HepG2 (cell line): Measurements from ENCODE around the gene FAM118A. TPM values are rescaled to one million over a fixed set of nuclear protein-coding genes. Genes with fewer than 3 reads are reported as not detected.

ENCODE experiments used
- CBX1 ChIP-seq: IDR thresholded peaks from one replicate; pipeline ENCODE4 v1.6.1; 2016; ENCODE audit warnings: antibody characterized with exemption, low read depth
- ISL2 ChIP-seq: sonication (generic); formaldehyde crosslinking; IDR thresholded peaks from 2 replicates; pipeline ENCODE4 v1.5.0; 2020; ENCODE audit warnings: missing genetic modification reagents
- MAFK ChIP-seq, 2 experiments: IDR thresholded peaks in 1 of 2; conservative IDR thresholded peaks in 1 of 2; 2 replicates each; pipeline ENCODE4 v1.6.1; 2011; ENCODE audit warnings: improper control_type of control experiment in 2 of 2, low read length in 2 of 2
- MED8 ChIP-seq: sonication (generic); formaldehyde crosslinking; IDR thresholded peaks from 2 replicates; pipeline ENCODE4 v1.8.1; 2023; ENCODE audit warnings: mild to moderate bottlenecking, missing genetic modification reagents; ENCODE audit not compliant: insufficient replicate concordance
- RAD21 ChIP-seq: fragments of 450-650 bp; formaldehyde crosslinking; IDR thresholded peaks from 2 replicates; pipeline ENCODE4 v1.5.0; 2020; ENCODE audit warnings: mild to moderate bottlenecking
- RFXANK ChIP-seq: IDR thresholded peaks from 2 replicates; pipeline ENCODE4 v1.6.1; 2016
- ZFP36L1 ChIP-seq: sonication (generic); formaldehyde crosslinking; IDR thresholded peaks from 2 replicates; pipeline ENCODE4 v1.8.0; 2022; ENCODE audit warnings: mild to moderate bottlenecking, missing genetic modification reagents, moderate library complexity
- ZFP91 ChIP-seq: sonication (generic); formaldehyde crosslinking; IDR thresholded peaks from 2 replicates; pipeline ENCODE4 v1.9.0; 2022; ENCODE audit warnings: missing genetic modification reagents, mild to moderate bottlenecking, borderline replicate concordance
- ZNF20 ChIP-seq: sonication (generic); formaldehyde crosslinking; IDR thresholded peaks from 2 replicates; pipeline ENCODE4 v1.4.0; 2020; ENCODE audit warnings: mild to moderate bottlenecking, moderate library complexity, missing genetic modification reagents
- ZNF570 ChIP-seq: sonication (generic); formaldehyde crosslinking; IDR thresholded peaks from 2 replicates; pipeline ENCODE4 v1.4.0; 2020; ENCODE audit warnings: mild to moderate bottlenecking, missing genetic modification reagents, borderline replicate concordance
- ZNF589 ChIP-seq: sonication (generic); formaldehyde crosslinking; conservative IDR thresholded peaks from 2 replicates; pipeline ENCODE4 v1.8.0; 2022; ENCODE audit warnings: mild to moderate bottlenecking, moderate library complexity, missing genetic modification reagents
- ZNF598 ChIP-seq: sonication (generic); formaldehyde crosslinking; IDR thresholded peaks from 2 replicates; pipeline ENCODE4 v1.5.1; 2020; ENCODE audit warnings: mild to moderate bottlenecking, missing genetic modification reagents, borderline replicate concordance
- ZNF781 ChIP-seq: sonication (generic); formaldehyde crosslinking; IDR thresholded peaks from 2 replicates; pipeline ENCODE4 v1.5.1; 2020; ENCODE audit warnings: borderline replicate concordance, mild to moderate bottlenecking, missing genetic modification reagents; ENCODE audit errors: not compliant biosample characterization
- ZNF816 ChIP-seq: sonication (generic); formaldehyde crosslinking; IDR thresholded peaks from 2 replicates; pipeline ENCODE4 v1.8.0; 2022; ENCODE audit warnings: missing genetic modification reagents, mild to moderate bottlenecking, borderline replicate concordance
- polyA plus RNA-seq, 8 experiments: library from polyadenylated mRNA; depleted of rRNA in 3 of 8; stranded (reverse) in 7 of 8; unstranded in 1 of 8; fragments of >200 nt; fragmentation: Illumina TruSeq in 4 of 8; extraction: Trizol in 4 of 8; gene quantifications; 2 replicates each; pipeline versions ENCODE4 v1.2.1 to v1.2.3, GENCODE V29; 2011 to 2016; ENCODE audit warnings: low read depth in 4 of 8, missing spikeins in 1 of 8, mixed read lengths in 1 of 8; ENCODE audit not compliant: insufficient read depth in 1 of 8
- total RNA-seq, 5 experiments: library from RNA; depleted of rRNA; stranded (reverse); fragments of >200 nt; fragmentation: Illumina TruSeq; extraction: Trizol; gene quantifications; 2 replicates each; pipeline ENCODE4 v1.2.3, GENCODE V29; 2016; ENCODE audit warnings: low read depth in 1 of 5
- TF ChIP-seq, protein P1 (sequence below): sonication (generic); formaldehyde crosslinking; IDR thresholded peaks from 2 replicates; pipeline ENCODE4 v1.4.0; 2020; ENCODE audit warnings: missing genetic modification reagents, borderline replicate concordance
- TF ChIP-seq, protein P2 (sequence below): sonication (generic); formaldehyde crosslinking; IDR thresholded peaks from 2 replicates; pipeline ENCODE4 v1.5.0; 2020; ENCODE audit warnings: missing genetic modification reagents
- TF ChIP-seq, protein P3 (sequence below): sonication (generic); formaldehyde crosslinking; IDR thresholded peaks from 2 replicates; pipeline ENCODE4 v1.4.0; 2020; ENCODE audit warnings: missing genetic modification reagents, borderline replicate concordance
- TF ChIP-seq, protein P4 (sequence below): IDR thresholded peaks from 2 replicates; pipeline ENCODE4 v1.6.1; 2016; ENCODE audit warnings: missing biosample characterization, missing genetic modification reagents, low read depth

Gene FAM118A
- total and polyA plus RNA-seq, 2 of the 13 experiments (the other 11 are each of a cell fraction or from before 2014, with no cell fraction given): 36.7 to 48.2 TPM

GRCh38 chr22:45273452-45274075, 36.2 kb upstream of the FAM118A start (continued):
- TF ChIP-seq, protein P1, sequence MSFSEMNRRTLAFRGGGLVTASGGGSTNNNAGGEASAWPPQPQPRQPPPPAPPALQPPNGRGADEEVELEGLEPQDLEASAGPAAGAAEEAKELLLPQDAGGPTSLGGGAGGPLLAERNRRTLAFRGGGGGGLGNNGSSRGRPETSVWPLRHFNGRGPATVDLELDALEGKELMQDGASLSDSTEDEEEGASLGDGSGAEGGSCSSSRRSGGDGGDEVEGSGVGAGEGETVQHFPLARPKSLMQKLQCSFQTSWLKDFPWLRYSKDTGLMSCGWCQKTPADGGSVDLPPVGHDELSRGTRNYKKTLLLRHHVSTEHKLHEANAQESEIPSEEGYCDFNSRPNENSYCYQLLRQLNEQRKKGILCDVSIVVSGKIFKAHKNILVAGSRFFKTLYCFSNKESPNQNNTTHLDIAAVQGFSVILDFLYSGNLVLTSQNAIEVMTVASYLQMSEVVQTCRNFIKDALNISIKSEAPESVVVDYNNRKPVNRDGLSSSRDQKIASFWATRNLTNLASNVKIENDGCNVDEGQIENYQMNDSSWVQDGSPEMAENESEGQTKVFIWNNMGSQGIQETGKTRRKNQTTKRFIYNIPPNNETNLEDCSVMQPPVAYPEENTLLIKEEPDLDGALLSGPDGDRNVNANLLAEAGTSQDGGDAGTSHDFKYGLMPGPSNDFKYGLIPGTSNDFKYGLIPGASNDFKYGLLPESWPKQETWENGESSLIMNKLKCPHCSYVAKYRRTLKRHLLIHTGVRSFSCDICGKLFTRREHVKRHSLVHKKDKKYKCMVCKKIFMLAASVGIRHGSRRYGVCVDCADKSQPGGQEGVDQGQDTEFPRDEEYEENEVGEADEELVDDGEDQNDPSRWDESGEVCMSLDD (CRISPR knock-in tag): peak; percentile 94; the same call in 1 of the 2 replicates
- TF ChIP-seq ZNF589 (CRISPR knock-in tag): no peak
- TF ChIP-seq ZNF20 (CRISPR knock-in tag): no peak
- TF ChIP-seq RFXANK (CRISPR knock-in tag): no peak
- TF ChIP-seq, protein P2, sequence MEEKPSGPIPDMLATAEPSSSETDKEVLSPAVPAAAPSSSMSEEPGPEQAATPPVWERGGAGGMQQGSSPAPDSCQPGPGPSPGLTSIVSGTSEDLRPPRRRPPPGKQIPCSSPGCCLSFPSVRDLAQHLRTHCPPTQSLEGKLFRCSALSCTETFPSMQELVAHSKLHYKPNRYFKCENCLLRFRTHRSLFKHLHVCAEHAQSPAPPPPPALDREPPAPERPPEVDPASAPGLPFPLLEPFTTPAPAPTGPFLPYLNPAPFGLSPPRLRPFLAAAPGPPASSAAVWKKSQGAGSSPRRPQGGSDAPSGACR (CRISPR knock-in tag): peak; percentile 86
- peak; percentile 79; the same call in 1 of the 2 replicates for TF ChIP-seq ZNF598 (CRISPR knock-in tag)
- TF ChIP-seq ZNF570 (CRISPR knock-in tag): no peak
- TF ChIP-seq, protein P3, sequence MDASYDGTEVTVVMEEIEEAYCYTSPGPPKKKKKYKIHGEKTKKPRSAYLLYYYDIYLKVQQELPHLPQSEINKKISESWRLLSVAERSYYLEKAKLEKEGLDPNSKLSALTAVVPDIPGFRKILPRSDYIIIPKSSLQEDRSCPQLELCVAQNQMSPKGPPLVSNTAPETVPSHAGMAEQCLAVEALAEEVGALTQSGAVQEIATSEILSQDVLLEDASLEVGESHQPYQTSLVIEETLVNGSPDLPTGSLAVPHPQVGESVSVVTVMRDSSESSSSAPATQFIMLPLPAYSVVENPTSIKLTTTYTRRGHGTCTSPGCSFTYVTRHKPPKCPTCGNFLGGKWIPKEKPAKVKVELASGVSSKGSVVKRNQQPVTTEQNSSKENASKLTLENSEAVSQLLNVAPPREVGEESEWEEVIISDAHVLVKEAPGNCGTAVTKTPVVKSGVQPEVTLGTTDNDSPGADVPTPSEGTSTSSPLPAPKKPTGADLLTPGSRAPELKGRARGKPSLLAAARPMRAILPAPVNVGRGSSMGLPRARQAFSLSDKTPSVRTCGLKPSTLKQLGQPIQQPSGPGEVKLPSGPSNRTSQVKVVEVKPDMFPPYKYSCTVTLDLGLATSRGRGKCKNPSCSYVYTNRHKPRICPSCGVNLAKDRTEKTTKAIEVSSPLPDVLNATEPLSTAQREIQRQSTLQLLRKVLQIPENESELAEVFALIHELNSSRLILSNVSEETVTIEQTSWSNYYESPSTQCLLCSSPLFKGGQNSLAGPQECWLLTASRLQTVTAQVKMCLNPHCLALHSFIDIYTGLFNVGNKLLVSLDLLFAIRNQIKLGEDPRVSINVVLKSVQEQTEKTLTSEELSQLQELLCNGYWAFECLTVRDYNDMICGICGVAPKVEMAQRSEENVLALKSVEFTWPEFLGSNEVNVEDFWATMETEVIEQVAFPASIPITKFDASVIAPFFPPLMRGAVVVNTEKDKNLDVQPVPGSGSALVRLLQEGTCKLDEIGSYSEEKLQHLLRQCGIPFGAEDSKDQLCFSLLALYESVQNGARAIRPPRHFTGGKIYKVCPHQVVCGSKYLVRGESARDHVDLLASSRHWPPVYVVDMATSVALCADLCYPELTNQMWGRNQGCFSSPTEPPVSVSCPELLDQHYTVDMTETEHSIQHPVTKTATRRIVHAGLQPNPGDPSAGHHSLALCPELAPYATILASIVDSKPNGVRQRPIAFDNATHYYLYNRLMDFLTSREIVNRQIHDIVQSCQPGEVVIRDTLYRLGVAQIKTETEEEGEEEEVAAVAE (CRISPR knock-in tag): no peak
- peak; percentile 73 for TF ChIP-seq ZFP91 (CRISPR knock-in tag)
- no peak; the same call in 1 of the 2 replicates for TF ChIP-seq ZNF816
- peak; percentile 10 to 25; a peak in 1 of 4 replicates for TF ChIP-seq MAFK (conservative IDR thresholded peaks at IDR 0.05 in 1 of 2, IDR thresholded peaks at IDR 0.05 in 1 of 2; ENCODE audit: low read length in 2 of 2)
- no peak for TF ChIP-seq ZFP36L1 (CRISPR knock-in tag)
- peak; percentile 56 for TF ChIP-seq RAD21 (CRISPR knock-in tag)
- no peak for TF ChIP-seq ZNF781 (CRISPR knock-in tag)
- TF ChIP-seq, protein P4, sequence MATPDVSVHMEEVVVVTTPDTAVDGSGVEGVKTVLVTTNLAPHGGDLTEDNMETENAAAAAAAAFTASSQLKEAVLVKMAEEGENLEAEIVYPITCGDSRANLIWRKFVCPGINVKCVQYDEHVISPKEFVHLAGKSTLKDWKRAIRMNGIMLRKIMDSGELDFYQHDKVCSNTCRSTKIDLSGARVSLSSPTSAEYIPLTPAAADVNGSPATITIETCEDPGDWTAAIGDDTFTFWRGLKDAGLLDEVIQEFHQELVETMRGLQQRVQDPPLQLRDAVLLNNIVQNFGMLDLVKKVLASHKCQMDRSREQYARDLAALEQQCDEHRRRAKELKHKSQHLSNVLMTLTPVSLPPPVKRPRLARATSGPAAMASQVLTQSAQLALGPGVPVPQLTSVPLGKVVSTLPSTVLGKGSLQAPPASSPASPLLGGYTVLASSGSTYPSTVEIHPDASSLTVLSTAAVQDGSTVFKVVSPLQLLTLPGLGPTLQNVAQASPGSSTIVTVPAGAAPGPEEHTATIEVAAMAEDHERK (CRISPR knock-in tag): no peak
- no peak for TF ChIP-seq CBX1
- TF ChIP-seq MED8: peak; percentile 95
- TF ChIP-seq ISL2 (CRISPR knock-in tag): peak; percentile 78; the same call in 1 of the 2 replicates
